GM23248 (cell line): ENCODE measurements around the gene TMIGD3.

Experiments
- EZH2 ChIP-seq: fragments of 200-600 bp; sonication (generic); IDR thresholded peaks from 2 replicates; pipeline ENCODE4 v1.6.1; 2018; ENCODE audit warnings: antibody characterized with exemption, mild to moderate bottlenecking; ENCODE audit not compliant: insufficient read depth, poor library complexity, severe bottlenecking
- EZH2phosphoT487 ChIP-seq: fragments of 200-600 bp; sonication (generic); IDR thresholded peaks from 2 replicates; pipeline ENCODE4 v1.6.1; 2018; ENCODE audit warnings: antibody characterized with exemption, moderate library complexity, mild to moderate bottlenecking, low read depth; ENCODE audit not compliant: insufficient read depth

DNA sequence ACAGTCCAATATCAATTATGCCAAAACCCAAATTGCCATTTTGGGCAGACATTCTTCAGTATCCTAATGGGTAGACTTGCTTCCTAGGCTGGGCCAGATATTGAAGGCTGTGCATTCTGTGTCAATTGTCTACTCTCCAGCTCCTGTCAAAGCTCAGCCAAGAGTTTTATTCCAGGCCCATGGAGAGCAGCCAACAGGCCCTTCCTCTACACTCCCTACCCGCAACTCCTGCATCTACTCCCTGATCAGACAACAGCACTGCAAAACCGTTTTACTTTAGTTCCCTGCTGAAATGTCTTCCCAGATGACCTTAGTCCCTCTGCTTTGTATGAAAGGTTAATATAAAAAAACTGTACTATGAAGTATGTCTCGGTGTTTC lies 6.6 kb upstream of the TMIGD3 start:
- no peak for TF ChIP-seq EZH2phosphoT487
- no peak for TF ChIP-seq EZH2
